ENCODE measurements around the gene BBX. TPM values are rescaled to one million over a fixed set of nuclear protein-coding genes. Genes with fewer than 3 reads are reported as not detected.

BBX gene
- total RNA-seq, 4 donors from 2014 or later = 55.6 to 86.7 (median 73.0) TPM

- ATAC-seq = no peak
- TF ChIP-seq CTCF (IDR thresholded peaks at IDR 0.05) (no peak), POLR2A (IDR thresholded peaks at IDR 0.05) (no peak), POLR2AphosphoS5 (IDR thresholded peaks at IDR 0.05) (no peak), EP300 (IDR thresholded peaks at IDR 0.05) (no peak)
- Histone ChIP-seq H3K36me3 (no peaks in the 10 kb centered on the region), H3K4me3 (no peak overlapping the region), H3K27me3 (no peaks in the 10 kb centered on the region), H3K27ac (no peak overlapping the region), H3K9me3 (no peaks in the 10 kb centered on the region), H3K4me1 (peaks cover 0 to 8% (median 0%) of the 10 kb centered on the region in 3 donors)
- 79 to 87% methylated on average over 2 of the region's 2 CpGs for WGBS, 2 donors (ENCODE audit: low coverage in 1 of 2)
These were observed 327.9 kb downstream of the BBX start for GRCh38 chr3:107850681-107851080.

- Histone ChIP-seq H3K9me3 (no peaks in the 10 kb centered on the region), H3K27me3 (no peaks in the 10 kb centered on the region), H3K27ac (no peak overlapping the region), H3K4me1 (peaks cover 0 to 8% (median 0%) of the 10 kb centered on the region in 3 donors), H3K4me3 (no peak overlapping the region), H3K36me3 (no peaks in the 10 kb centered on the region)
- ATAC-seq = no peak
- TF ChIP-seq CTCF (IDR thresholded peaks at IDR 0.05) = no peak
These were observed 331.1 kb downstream of the BBX start for GRCh38 chr3:107853821-107854220.

GRCh38 chr3:107854733-107855132, 332.0 kb downstream of the BBX start:
- H3K36me3 ChIP-seq = no peaks in the 10 kb centered on the region
- peaks cover 0 to 8% (median 0%) of the 10 kb centered on the region in 3 donors for H3K4me1 ChIP-seq
- H3K27ac ChIP-seq = no peak overlapping the region
- 74 to 94% methylated on average over 6 of the region's 6 CpGs for WGBS, 2 donors (ENCODE audit: low coverage in 1 of 2)
- TF ChIP-seq CTCF (IDR thresholded peaks at IDR 0.05) (no peak), POLR2AphosphoS5 (IDR thresholded peaks at IDR 0.05) (no peak), POLR2A (IDR thresholded peaks at IDR 0.05) (no peak), EP300 (IDR thresholded peaks at IDR 0.05) (no peak)
- no peak overlapping the region for H3K4me3 ChIP-seq
- no peak for ATAC-seq
- no peaks in the 10 kb centered on the region for H3K9me3 ChIP-seq
- H3K27me3 ChIP-seq = no peaks in the 10 kb centered on the region

GRCh38 chr3:107855710-107856109, 332.9 kb downstream of the BBX start:
- WGBS, 2 donors (ENCODE audit: low coverage in 1 of 2) = 80 to 94% methylated on average over 4 to 5 of the region's 5 CpGs
- ATAC-seq = no peak
- TF ChIP-seq POLR2A (IDR thresholded peaks at IDR 0.05) (no peak), POLR2AphosphoS5 (IDR thresholded peaks at IDR 0.05) (no peak), EP300 (IDR thresholded peaks at IDR 0.05) (no peak), CTCF (IDR thresholded peaks at IDR 0.05) (no peak)

GRCh38 chr3:107857854-107858253, 335.1 kb downstream of the BBX start:
- Histone ChIP-seq H3K4me1 (peaks cover 0 to 8% (median 0%) of the 10 kb centered on the region in 3 donors), H3K4me3 (no peak overlapping the region), H3K27me3 (no peaks in the 10 kb centered on the region), H3K27ac (no peak overlapping the region), H3K9me3 (no peaks in the 10 kb centered on the region), H3K36me3 (no peaks in the 10 kb centered on the region)
- no peak for ATAC-seq
- TF ChIP-seq EP300 (IDR thresholded peaks at IDR 0.05) = no peak
- TF ChIP-seq POLR2A (IDR thresholded peaks at IDR 0.05) = no peak
- no peak for TF ChIP-seq CTCF (IDR thresholded peaks at IDR 0.05)
- no peak for TF ChIP-seq POLR2AphosphoS5 (IDR thresholded peaks at IDR 0.05)
- WGBS, 2 donors (ENCODE audit: low coverage in 1 of 2) = 81 to 93% methylated on average over 3 to 5 of the region's 5 CpGs

More at GRCh38 chr3:107855710-107856109, 332.9 kb downstream of the BBX start:
- Histone ChIP-seq H3K4me1 (peaks cover 0 to 8% (median 0%) of the 10 kb centered on the region in 3 donors), H3K27ac (no peak overlapping the region), H3K4me3 (no peak overlapping the region), H3K36me3 (no peaks in the 10 kb centered on the region), H3K9me3 (no peaks in the 10 kb centered on the region), H3K27me3 (no peaks in the 10 kb centered on the region)

All from gastroesophageal sphincter (tissue), 4 donors.